HG02759 (cell line): ENCODE results near the gene CDNF.
"Not testable (repeated sequence)": the region's sequence is repeated elsewhere in the genome, so short reads cannot be mapped to it uniquely, and the experiment has no call there.

ENCODE experiments used
- ATAC-seq: cut with Tn5 transposase; IDR thresholded peaks from one replicate; pipeline ENCODE4 v1.9.1; 2021; ENCODE audit warnings: mild to moderate bottlenecking, moderate library complexity; ENCODE audit not compliant: unreplicated experiment

The CDNF gene

GRCh38 chr10:14840178-14840577 is 2.3 kb upstream of the CDNF start:
- ATAC-seq, result no peak

DNA sequence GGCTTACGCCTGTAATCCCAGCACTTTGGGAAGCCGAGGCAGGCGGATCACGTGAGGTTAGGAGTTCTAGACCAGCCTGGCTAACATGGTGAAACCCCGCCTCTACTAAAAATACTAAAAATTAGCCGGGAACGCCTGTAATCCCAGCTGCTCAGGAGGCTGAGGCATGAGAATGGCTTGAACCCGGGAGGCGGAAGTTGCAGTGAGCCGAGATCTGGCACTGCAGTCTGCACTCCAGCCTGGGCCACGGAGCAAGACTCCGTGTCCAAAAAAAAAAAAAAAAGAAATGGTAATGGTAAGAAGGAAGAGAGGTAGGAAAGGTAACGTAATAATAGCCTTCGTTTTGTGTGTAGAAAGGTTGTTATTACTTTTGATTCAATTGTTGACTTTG is 1.5 kb upstream of the CDNF start:
- ATAC-seq, result no peak

- ATAC-seq, result peak; percentile 5
These were observed 906 bp upstream of the CDNF start for GRCh38 chr10:14838582-14839304.

DNA sequence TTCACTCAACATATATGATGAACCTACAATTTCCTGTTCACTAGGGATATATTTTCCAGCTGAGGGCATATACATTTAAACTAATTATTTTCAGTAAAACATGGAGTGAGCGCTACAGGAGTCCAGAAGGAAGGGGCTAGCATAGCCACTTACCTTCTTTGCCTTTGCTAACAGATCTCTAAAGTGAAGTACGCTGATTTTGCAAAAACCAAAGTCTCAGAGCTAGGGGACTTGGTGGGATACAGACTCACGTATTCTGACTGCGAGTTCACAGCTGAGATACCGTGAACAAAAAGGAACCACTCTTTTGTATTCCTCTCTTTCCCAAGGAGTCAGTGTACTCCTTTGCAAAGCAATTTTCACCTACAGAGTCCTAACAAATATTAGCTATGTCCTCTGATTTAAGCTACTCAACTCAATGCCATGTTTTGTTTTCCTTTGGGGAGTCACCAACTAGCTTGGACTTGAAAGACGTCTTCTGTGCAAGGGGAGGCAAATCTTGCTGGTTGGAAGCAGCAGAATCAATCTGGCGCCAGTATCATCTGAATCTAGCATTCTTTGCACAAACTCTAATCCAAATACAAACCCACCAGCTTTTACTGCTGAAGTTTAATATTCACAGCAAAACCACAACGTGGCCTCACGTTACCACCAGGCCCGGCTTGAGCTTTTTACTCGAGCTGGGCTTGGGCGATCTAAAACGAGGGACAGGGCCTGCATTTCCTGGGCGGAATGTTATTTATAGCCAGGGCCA is 657 bp downstream of the CDNF start:
- no peak for ATAC-seq

GRCh38 chr10:14836208-14836607 is 1.6 kb downstream of the CDNF start:
- ATAC-seq, result no peak

GRCh38 chr10:14833106-14833505 is 4.7 kb downstream of the CDNF start:
- no peak for ATAC-seq

GRCh38 chr10:14826076-14826829 is 11.6 kb downstream of the CDNF start:
- ATAC-seq, result no peak

DNA sequence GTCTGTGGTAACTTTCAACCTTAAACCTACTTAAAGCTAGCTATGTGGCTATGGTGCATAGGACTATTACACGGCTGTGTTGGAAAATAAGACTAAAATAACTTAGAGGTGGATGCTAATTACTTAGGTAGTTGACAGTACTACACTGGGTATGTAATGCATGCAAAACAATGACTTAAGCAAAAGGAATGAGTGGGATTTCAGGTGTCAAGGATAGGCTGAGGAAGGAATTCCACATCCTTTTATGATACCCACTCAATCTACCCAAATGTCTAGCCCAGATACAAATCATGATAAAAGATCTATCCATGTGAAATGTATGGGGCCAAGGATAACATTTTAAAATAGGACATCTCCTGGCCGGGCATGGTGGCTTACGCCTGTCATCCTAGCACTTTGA is 13.9 kb downstream of the CDNF start:
- no peak for ATAC-seq

DNA sequence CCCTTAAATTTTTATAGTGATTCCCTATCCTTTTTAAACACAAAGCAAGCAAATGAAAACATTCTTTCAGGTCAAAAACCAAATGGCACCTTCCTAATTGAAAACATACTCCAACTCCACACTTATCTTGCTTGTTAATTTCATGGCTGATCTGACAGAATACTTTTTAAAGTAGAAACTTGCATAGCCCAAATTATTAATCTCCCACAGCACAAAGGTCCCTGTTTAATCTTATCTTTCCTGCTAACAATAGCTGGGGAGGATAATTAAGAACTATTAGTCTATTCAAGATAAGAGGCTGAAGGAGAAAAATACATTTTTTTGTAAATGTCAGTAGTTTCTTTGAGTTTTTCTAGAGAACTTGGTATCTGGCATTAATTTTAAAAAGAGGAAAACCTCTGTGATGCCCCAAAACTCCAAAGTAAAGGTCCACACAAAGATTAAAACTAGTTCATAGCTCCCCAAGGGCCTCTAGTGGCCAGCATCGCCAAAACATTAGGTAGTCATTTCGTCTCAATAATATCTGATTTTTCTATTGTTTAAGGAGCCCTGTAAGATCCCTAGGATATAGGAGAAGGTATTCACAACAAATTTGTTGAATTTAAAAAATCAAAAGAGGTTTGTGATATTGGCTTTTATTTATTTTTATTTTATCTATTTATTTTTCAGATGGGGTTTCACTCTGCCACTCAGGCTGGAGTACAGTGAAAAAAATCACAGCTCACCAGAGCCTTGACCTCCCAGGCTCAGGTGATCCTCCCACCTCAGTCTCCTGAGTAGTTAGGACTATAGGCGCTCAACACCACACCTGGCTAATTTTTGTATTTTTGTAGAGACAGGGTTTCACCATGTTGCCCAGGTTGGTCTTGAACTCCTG is 14.7 kb downstream of the CDNF start:
- ATAC-seq, result no peak

DNA sequence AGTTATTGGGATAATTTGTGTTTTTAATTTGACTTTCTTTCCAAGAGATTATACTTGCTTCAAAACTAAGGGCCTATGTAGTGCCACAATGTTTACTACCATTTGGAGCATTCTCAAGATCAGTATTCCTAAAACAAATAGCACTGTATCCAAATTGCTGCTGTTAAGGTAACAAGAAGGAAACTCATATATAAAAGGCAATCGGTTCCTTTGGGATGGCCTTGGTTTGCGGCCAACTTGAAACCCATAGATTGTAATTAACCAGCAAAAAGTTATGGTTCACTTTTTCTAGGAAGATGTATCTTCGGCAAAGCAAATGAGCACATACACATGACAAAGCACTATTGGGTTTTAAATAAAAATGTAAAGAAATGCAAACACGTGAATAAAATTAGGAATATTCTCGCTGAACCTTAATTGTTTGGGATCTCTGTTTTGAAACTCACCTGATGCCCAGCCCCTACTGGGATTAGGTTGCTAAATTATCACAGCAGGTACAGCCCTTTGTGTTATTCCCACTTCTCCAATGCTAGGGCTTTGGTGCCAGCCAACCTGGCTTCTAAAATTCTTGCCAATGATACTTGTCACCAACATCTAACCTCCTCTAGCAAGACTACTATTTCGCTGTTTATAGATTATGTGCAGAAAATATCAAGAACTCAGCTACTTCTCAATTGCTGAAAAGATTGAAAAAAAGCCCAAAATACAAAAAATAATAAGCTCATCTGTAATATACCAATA is 16.0 kb downstream of the CDNF start:
- ATAC-seq, result no peak

DNA sequence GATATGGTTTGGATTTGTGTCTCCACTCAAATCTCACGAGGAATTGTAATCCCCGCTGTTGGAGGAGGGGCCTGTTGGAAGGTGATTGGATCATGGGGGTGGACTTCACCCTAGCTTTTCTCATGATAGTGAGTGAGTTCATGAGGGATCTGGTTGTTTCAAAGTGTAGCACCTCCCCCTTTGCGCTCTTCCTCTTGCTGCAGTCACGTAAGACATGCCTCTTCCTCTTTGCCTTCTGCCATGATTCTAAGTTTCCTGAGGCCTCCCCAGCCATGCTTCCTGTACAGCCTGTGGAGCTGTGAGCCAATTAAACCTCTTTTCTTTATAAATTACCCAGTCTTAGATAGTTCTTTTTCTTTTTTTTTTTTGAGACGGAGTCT is 17.1 kb downstream of the CDNF start:
- ATAC-seq, result no peak

GRCh38 chr10:14820010-14820774 is 17.6 kb downstream of the CDNF start:
- ATAC-seq, result no peak

DNA sequence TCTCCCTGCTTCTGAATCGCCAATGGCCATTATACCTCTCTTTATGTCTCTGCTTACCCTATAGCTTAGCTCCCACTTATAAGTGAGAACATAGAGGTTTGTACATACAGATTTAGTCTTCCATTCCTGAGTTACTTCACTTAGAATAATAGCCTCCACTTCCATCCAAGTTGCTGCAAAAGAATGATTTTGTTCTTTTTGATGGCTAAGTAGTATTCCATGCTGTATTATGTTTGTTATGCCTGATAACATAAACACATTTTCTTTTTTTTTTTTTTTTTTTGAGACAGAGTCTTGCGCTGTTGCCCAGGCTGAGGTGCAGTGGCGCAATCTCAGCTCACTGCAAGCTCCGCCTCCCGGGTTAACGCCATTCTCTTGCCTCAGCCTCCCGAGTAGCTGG is 21.1 kb downstream of the CDNF start:
- ATAC-seq, result not testable (repeated sequence)

DNA sequence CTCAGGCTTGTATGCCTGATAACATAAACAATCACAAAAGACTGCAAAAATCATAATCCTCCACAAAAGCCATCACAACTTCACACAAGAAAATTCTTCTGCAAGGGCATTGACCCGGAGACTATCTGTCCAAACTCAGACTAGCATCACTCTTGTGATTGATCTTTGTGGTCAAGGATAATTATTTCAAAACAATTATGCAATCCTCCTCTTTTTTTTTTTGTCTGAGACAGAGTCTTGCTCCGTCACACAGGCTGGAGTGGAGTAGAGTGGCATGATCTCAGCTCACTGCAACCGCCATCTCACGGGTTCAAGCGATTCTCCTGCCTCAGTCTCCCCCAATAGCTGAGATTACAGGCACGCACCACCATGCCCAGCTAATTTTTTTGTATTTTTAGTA is 22.2 kb downstream of the CDNF start:
- no peak for ATAC-seq

DNA sequence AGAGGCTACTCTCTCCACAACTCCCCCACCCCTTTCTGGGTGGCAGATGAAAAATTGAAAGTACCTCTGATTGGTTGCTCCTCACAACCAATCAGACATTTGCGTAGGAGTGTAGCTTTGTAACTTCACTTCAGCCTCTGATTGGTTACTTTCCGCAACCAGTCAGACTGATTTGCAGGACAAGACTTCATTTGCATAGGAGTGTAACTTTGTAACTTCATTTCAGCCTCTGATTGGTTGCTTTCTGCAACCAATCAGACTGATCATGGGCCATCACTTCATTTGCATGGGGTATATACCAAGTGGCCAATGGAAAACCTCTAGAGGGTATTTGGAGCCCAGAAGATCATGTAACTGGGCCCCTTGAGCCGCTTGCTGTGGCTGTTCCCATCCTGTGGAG is 25.6 kb downstream of the CDNF start:
- ATAC-seq, result no peak

DNA sequence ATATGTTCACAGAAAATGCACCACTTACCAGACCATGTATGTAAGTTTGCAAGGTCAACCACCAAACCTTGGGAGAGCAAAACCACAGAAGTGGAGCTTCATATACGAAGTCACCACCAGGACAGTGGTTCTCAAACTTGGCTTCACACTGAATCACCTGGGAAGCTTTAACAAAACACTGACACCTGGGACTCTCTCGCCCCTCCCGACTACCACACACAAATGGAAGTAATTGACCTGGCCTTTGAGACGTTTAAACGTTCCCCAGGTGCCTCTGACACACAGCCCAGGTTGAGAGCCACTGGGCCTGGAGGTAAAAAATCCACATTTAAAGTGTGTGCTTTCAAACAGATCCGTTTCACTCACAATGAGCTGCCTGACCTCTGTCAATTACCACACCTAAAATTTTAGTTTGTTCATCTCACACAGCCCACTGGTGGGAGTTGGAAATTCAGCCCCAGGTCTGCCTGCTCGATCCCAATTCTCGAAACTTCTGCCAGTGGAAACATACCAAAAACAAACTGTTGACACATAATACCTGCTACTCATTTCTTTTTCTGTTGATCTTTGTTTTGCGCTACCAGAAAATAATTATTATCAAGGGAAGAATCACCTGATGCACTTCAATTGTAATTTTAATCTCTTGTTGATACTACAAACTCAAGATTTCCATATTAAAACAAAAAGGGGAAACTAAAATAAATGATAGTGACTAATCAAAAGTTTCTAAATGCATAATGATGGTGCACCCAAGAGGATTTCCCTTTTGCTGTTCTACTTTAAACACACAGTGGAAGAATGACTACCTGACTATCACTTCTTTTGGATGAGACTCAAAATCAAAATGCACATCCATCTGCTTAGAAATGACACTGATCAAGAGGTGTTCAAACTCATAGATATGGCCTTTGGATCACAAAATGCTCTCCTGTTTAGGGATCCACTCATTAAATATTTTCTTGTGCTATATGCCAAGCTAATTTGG is 26.6 kb downstream of the CDNF start:
- no peak for ATAC-seq

DNA sequence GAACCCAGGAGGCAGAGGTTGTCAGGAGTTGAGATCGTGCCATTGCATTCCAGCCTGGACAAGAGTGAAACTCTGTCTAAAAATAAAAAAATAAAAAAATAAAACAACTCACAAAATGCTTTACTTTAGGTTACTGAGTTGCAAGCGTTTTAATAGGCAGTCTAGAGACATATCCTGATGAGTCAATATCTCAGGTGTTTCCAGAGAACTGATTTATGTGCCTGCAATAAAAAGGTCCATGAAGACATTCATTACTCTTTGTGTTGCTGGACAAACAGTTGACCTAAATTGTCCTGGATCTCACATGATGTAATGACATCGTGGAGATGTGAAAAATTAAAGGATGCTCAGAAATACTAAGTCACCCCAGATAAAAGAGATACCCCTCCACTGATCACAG is 31.5 kb downstream of the CDNF start:
- ATAC-seq, result no peak

- no peak for ATAC-seq
These were observed 34.0 kb downstream of the CDNF start for GRCh38 chr10:14803827-14804226.
